Measurements from ENCODE around the gene CORO2A. TPM values are rescaled to one million over a fixed set of nuclear protein-coding genes. Genes with fewer than 3 reads are reported as not detected.

The CORO2A gene, protein sequence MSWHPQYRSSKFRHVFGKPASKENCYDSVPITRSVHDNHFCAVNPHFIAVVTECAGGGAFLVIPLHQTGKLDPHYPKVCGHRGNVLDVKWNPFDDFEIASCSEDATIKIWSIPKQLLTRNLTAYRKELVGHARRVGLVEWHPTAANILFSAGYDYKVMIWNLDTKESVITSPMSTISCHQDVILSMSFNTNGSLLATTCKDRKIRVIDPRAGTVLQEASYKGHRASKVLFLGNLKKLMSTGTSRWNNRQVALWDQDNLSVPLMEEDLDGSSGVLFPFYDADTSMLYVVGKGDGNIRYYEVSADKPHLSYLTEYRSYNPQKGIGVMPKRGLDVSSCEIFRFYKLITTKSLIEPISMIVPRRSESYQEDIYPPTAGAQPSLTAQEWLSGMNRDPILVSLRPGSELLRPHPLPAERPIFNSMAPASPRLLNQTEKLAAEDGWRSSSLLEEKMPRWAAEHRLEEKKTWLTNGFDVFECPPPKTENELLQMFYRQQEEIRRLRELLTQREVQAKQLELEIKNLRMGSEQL
- total RNA-seq, result 0.56 and 0.58 TPM in 2 replicates

DNA sequence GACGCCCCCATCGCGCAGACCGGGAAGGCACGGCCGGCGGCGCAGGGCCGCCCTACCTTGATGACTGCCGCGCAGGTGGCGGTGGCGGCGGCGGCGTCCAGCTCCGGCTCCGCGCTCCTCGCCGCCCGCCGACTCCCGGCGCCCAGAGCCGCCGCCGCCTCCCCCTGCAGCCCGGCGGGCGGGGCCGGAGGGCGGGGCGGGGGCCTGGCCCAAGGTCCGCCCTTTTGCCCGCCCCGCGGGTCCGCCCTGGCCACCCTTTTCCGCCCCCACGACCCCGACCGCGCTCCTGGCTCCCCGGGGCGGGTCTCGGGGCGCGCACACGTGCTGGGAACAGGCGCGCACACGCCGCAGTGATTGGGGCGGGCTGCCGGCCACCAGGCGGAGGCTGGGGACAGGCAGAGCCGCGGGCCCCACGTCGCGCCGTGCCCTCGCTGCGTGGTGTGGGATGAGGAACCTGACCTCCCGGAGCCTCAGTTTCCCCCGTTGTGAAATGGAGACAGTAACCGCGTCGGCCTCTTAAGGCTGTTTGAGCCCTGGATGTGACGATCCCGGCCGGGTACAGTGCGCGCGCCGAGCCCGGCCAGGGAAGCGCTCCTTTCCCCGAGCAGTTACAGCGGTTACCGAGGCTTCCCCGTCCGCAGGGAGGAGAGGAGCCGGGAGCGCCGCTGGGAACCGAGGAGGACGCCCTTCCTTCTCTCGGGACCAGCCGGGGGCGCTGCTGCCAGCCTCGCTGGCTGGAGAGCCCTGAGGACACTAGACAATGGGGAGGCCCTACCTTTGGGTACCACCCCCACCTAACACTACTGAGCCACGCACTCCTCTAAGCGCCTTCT, at the start of gene CORO2A:
Gene CORO2A (minus strand): TSS at position 135 of the 833 bp plus-strand sequence. CDS start 34,977 bp downstream, outside the sequence.

GRCh38 chr9:98118640-98119601, 73.5 kb downstream of the CORO2A start, which contains the start of gene TRIM14:
TSS of gene TRIM14 (minus strand) at chr9:98119222. CDS start at chr9:98119188, 34 bp downstream.

Other genes with a start within 250 kb of the CORO2A start
- 4.2 and 14.4 TPM in 2 replicates for gene ANP32B, start 209.3 kb downstream of the CORO2A start, total RNA-seq
- 64.0 and 164 TPM in 2 replicates for gene NANS, start 135.9 kb downstream of the CORO2A start, total RNA-seq
- gene TRIM14, start 73.4 kb downstream of the CORO2A start, total RNA-seq, result 1.4 and 3.6 TPM in 2 replicates
- gene TBC1D2, start 63.0 kb upstream of the CORO2A start, total RNA-seq, result 6.2 and 7.5 TPM in 2 replicates